WTC11 (cell line): ENCODE results near the gene CD300A. TPM values are rescaled to one million over a fixed set of nuclear protein-coding genes. Genes with fewer than 3 reads are reported as not detected.
A peak's percentile ranks its signal among the peaks of the same experiment; 100 is the strongest.

Experiments used
- ATAC-seq: fragments of 200-7000 bp; cut with Tn5 transposase; 2 replicates; pipeline ENCODE4 v1.10.0; 2021; ENCODE audit warnings: mild to moderate bottlenecking, moderate library complexity
- CTCF ChIA-PET: fragments of 300-600 bp; sonication (Branson Sonifier 250); formaldehyde crosslinking; loops from one replicate; lab custom pipeline; 2021; ENCODE audit warnings: antibody characterized with exemption; lab: Charles Lee
- POLR2A ChIA-PET: fragments of 350-600 bp; sonication (Branson Sonifier 250); formaldehyde crosslinking; loops from one replicate; lab custom pipeline; 2021; ENCODE audit warnings: antibody characterized with exemption; lab: Charles Lee
- DNase-seq: peaks from one replicate; pipeline ENCODE4 v3.0.0; 2021; ENCODE audit warnings: low spot score
- H3K27ac Mint-ChIP-seq: 2 replicates; pipeline ENCODE4 v1.8.0; 2021; ENCODE audit warnings: mixed read lengths
- H3K27me3 Mint-ChIP-seq: 2 replicates; pipeline ENCODE4 v1.8.0; 2021; ENCODE audit warnings: low read depth, mild to moderate bottlenecking, moderate library complexity, mixed read lengths
- H3K36me3 Mint-ChIP-seq: 2 replicates; pipeline ENCODE4 v1.8.0; 2021; ENCODE audit warnings: mixed read lengths
- H3K4me1 Mint-ChIP-seq: 2 replicates; pipeline ENCODE4 v1.8.0; 2022; ENCODE audit warnings: mixed read lengths
- H3K4me3 Mint-ChIP-seq: 2 replicates; pipeline ENCODE4 v1.8.0; 2021; ENCODE audit warnings: mild to moderate bottlenecking, moderate library complexity, mixed read lengths
- H3K9me3 Mint-ChIP-seq: 2 replicates; pipeline ENCODE4 v1.8.0; 2021; ENCODE audit warnings: mixed read lengths
- CREM ChIP-seq: sonication (generic); formaldehyde crosslinking; IDR thresholded peaks from 2 replicates; pipeline ENCODE4 v1.8.1; 2022; ENCODE audit warnings: mild to moderate bottlenecking, missing genetic modification reagents, moderate library complexity
- CTCF ChIP-seq: fragments of 200-600 bp; IDR thresholded peaks from 2 replicates; pipeline ENCODE4 v1.8.0; 2022; ENCODE audit warnings: antibody characterized with exemption
- ESRRA ChIP-seq: sonication (generic); formaldehyde crosslinking; IDR thresholded peaks from 2 replicates; pipeline ENCODE4 v1.8.1; 2022; ENCODE audit warnings: mild to moderate bottlenecking, missing genetic modification reagents, borderline replicate concordance
- ETV6 ChIP-seq: sonication (generic); formaldehyde crosslinking; IDR thresholded peaks from 2 replicates; pipeline ENCODE4 v1.8.1; 2022; ENCODE audit warnings: mild to moderate bottlenecking, missing genetic modification reagents
- FOXJ3 ChIP-seq: sonication (generic); formaldehyde crosslinking; IDR thresholded peaks from 2 replicates; pipeline ENCODE4 v1.9.0; 2021; ENCODE audit warnings: missing genetic modification reagents, mild to moderate bottlenecking, borderline replicate concordance
- GRHL2 ChIP-seq: fragments of 250-450 bp; sonication (Bioruptor Pico); IDR thresholded peaks from 2 replicates; pipeline ENCODE4 v1.8.0; 2022; ENCODE audit warnings: mild to moderate bottlenecking, moderate library complexity; ENCODE audit not compliant: insufficient replicate concordance, severe bottlenecking
- MYBL2 ChIP-seq: sonication (generic); formaldehyde crosslinking; IDR thresholded peaks from 2 replicates; pipeline ENCODE4 v1.8.1; 2023; ENCODE audit warnings: mild to moderate bottlenecking, moderate library complexity, missing genetic modification reagents
- PREB ChIP-seq: sonication (generic); formaldehyde crosslinking; IDR thresholded peaks from 2 replicates; pipeline ENCODE4 v1.8.1; 2022; ENCODE audit warnings: mild to moderate bottlenecking, missing genetic modification reagents, moderate library complexity, borderline replicate concordance
- PRRX2 ChIP-seq: fragments of 250-450 bp; sonication (Bioruptor Pico); IDR thresholded peaks from 2 replicates; pipeline ENCODE4 v1.8.0; 2021; ENCODE audit warnings: mild to moderate bottlenecking
- RORB ChIP-seq: fragments of 250-450 bp; sonication (Bioruptor Pico); IDR thresholded peaks from 2 replicates; pipeline ENCODE4 v1.9.0; 2021; ENCODE audit warnings: mild to moderate bottlenecking
- STAT6 ChIP-seq: sonication (generic); formaldehyde crosslinking; conservative IDR thresholded peaks from 2 replicates; pipeline ENCODE4 v1.8.1; 2023; ENCODE audit warnings: mild to moderate bottlenecking, low read depth, missing genetic modification reagents, moderate library complexity
- TEAD4 ChIP-seq: sonication (generic); formaldehyde crosslinking; IDR thresholded peaks from 2 replicates; pipeline ENCODE4 v1.8.0; 2022; ENCODE audit warnings: mild to moderate bottlenecking, missing genetic modification reagents
- USF2 ChIP-seq: sonication (generic); formaldehyde crosslinking; IDR thresholded peaks from 2 replicates; pipeline ENCODE4 v1.8.1; 2023; ENCODE audit warnings: mild to moderate bottlenecking, missing genetic modification reagents, moderate library complexity
- ZNF281 ChIP-seq: sonication (generic); formaldehyde crosslinking; IDR thresholded peaks from 2 replicates; pipeline ENCODE4 v1.8.0; 2023; ENCODE audit warnings: mild to moderate bottlenecking, missing genetic modification reagents
- ZNF416 ChIP-seq: fragments of 250-450 bp; sonication (Bioruptor Pico); IDR thresholded peaks from 2 replicates; pipeline ENCODE4 v1.9.0; 2021; ENCODE audit warnings: mild to moderate bottlenecking, inconsistent platforms
- ZNF671 ChIP-seq: fragments of 250-450 bp; sonication (Bioruptor Pico); IDR thresholded peaks from 2 replicates; pipeline ENCODE4 v1.8.0; 2021; ENCODE audit warnings: mild to moderate bottlenecking
- total RNA-seq: library from RNA; stranded (reverse); gene quantifications from 3 replicates; pipeline ENCODE4 v1.2.3, GENCODE V29; 2021

The CD300A gene
- total RNA-seq, 1 experiment from 2014 or later: 1.1 TPM

- H3K27ac Mint-ChIP-seq: no peak overlapping the region
- H3K9me3 Mint-ChIP-seq: peaks cover 3% of the 10 kb centered on the region
- ATAC-seq (no peak), DNase-seq (peak; percentile 52)
- H3K4me3 Mint-ChIP-seq: no peak overlapping the region
- ChIA-PET POLR2A (interaction anchor here (0.5 to 1.0 kb wide), 2 partner anchors 16 to 418 kb away, joined by 3 to 4 read pairs; no protein-coding TSS in a partner anchor), CTCF (interaction anchor here (0.6 to 7.4 kb wide), 28 partner anchors 8 to 425 kb away, joined by 3 to 151 read pairs (median 5); partner anchors contain the start of genes BTBD17, CD300A and RAB37)
- TF ChIP-seq CTCF (peak; percentile 82), CREM (CRISPR knock-in tag) (no peak)
- peaks cover 11% of the 10 kb centered on the region for H3K27me3 Mint-ChIP-seq
- H3K4me1 Mint-ChIP-seq: peaks cover 18% of the 10 kb centered on the region
- H3K36me3 Mint-ChIP-seq: peaks cover 7% of the 10 kb centered on the region; the same call in 1 of the 2 replicates
These were observed 28.7 kb upstream of the CD300A start for GRCh38 chr17:74437702-74438101.

- no peak for TF ChIP-seq CREM (CRISPR knock-in tag)
- no peak for TF ChIP-seq ZNF281 (CRISPR knock-in tag)
- no peak for TF ChIP-seq MYBL2 (CRISPR knock-in tag)
- TF ChIP-seq CTCF: no peak
- no peak for TF ChIP-seq PRRX2 (CRISPR knock-in tag)
- TF ChIP-seq GRHL2: no peak
- Mint-ChIP-seq H3K36me3 (peaks cover 7% of the 10 kb centered on the region; the same call in 1 of the 2 replicates), H3K9me3 (peaks cover 3% of the 10 kb centered on the region), H3K27ac (no peak overlapping the region), H3K4me3 (no peak overlapping the region), H3K4me1 (peaks cover 28% of the 10 kb centered on the region), H3K27me3 (no peaks in the 10 kb centered on the region)
- no peak for ATAC-seq
- ChIA-PET CTCF (interaction anchor here (1.5 to 7.4 kb wide), 5 partner anchors 10 to 93 kb away, joined by 3 to 151 read pairs (median 24); no protein-coding TSS in a partner anchor), POLR2A (no interaction called here)
- no peak for DNase-seq
These were observed 26.5 kb upstream of the CD300A start for GRCh38 chr17:74439691-74440567.

GRCh38 chr17:74441537-74441936 lies 24.9 kb upstream of the CD300A start:
- Mint-ChIP-seq H3K4me1 (peaks cover 23% of the 10 kb centered on the region), H3K36me3 (peaks cover 7% of the 10 kb centered on the region; the same call in 1 of the 2 replicates), H3K4me3 (no peak overlapping the region), H3K27me3 (no peaks in the 10 kb centered on the region), H3K27ac (no peak overlapping the region), H3K9me3 (peaks cover 3% of the 10 kb centered on the region)
- CTCF ChIA-PET: interaction anchor here (1.2 to 5.8 kb wide), 2 partner anchors 16 to 61 kb away, joined by 4 to 36 read pairs; no protein-coding TSS in a partner anchor
- POLR2A ChIA-PET: interaction anchor here (0.7 kb wide), 1 partner anchor 14 kb away, joined by 3 read pairs; no protein-coding TSS in a partner anchor
- no peak for DNase-seq
- no peak for ATAC-seq
- no peak for TF ChIP-seq PREB
- no peak for TF ChIP-seq ESRRA (CRISPR knock-in tag)
- TF ChIP-seq TEAD4 (CRISPR knock-in tag): no peak
- no peak for TF ChIP-seq RORB
- no peak for TF ChIP-seq FOXJ3 (CRISPR knock-in tag)
- TF ChIP-seq USF2 (CRISPR knock-in tag): no peak
- TF ChIP-seq ETV6 (CRISPR knock-in tag): no peak
- no peak for TF ChIP-seq STAT6
- no peak for TF ChIP-seq ZNF416 (CRISPR knock-in tag)
- no peak for TF ChIP-seq ZNF671
